HG02763 (cell line): Measurements from ENCODE around the gene AFG3L2.

ENCODE experiments used
- ATAC-seq: cut with Tn5 transposase; IDR thresholded peaks from one replicate; pipeline ENCODE4 v1.9.1; 2021; ENCODE audit warnings: mild to moderate bottlenecking, moderate library complexity; ENCODE audit not compliant: unreplicated experiment

The AFG3L2 gene

DNA sequence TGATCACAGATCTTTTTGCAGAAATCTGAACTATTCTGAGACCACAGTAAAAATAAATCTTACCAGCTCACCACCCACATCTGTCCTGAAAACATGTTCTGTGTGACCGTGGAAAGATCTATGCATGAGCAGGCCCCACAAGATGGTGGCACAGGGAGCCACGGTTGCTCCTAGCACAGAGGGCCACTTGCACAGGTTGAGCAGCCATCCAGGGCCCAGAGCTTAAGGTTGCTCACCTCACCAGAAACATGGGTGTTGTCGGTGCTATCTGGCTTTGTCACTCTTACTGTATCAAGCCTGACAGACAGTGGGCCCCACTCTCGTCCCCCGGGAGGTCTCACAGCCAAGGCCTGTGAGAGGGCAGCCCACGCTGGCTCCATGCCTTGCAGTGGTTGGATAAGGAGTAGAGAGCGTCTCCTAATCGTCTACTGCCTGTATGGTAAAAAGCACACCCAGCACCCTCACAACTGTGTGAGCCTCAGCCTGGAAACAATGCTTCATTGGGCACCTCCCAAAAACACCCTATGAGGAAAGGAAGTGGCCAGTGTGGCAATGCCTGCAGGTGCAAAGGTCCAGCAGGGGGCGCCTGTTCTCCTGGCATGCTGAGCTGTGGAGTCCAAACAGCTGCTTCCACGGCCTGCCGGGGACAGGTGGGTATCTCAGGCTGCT, 49.4 kb downstream of the AFG3L2 start:
- no peak for ATAC-seq

DNA sequence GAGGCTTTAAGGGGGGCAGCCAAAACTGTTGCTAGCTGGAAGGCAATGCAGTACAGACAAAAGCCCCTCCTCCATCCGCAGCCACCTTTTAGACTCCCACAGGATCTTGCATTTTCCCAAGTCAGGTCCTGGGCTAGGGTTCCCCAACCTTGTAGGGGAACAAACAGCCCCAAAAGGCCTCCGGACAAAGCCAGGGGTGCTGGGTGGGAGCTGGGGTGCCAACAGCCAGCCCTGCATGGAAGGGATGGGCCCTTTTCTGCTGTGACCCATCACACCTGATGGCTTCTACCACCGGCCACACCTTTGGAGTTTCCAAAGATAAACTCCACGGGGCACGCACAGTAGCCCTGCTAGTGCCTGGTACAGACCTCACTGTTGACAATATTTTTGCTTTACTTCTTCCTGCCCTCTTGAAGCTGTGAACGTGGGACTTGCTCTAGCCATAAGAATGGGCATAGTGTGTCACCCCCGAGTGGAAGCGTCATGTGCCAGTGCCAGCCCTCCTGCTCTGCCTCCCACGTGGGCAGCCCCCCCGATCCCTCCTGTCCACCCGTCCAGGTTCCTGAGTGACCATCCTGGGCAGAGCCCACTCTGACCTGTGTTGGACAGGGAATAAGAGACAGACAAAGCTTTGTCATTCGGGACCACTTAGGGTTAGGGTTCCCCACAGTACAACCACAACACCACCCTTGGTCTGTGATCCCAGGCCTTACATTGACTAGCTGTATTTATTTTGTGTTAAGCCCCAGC, 50.1 kb downstream of the AFG3L2 start:
- ATAC-seq, result no peak

DNA sequence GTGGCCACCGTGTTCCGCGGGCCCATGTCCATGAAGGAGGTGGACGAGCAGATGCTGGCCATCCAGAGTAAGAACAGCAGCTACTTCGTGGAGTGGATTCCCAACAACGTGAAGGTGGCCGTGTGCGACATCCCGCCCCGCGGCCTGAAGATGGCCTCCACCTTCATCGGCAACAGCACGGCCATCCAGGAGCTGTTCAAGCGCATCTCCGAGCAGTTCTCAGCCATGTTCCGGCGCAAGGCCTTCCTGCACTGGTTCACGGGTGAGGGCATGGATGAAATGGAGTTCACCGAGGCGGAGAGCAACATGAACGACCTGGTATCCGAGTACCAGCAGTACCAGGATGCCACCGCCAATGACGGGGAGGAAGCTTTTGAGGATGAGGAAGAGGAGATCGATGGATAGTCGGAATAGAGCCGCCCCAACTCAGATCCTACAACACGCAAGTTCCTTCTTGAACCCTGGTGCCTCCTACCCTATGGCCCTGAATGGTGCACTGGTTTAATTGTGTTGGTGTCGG, 51.2 kb downstream of the AFG3L2 start:
- ATAC-seq, result no peak

DNA sequence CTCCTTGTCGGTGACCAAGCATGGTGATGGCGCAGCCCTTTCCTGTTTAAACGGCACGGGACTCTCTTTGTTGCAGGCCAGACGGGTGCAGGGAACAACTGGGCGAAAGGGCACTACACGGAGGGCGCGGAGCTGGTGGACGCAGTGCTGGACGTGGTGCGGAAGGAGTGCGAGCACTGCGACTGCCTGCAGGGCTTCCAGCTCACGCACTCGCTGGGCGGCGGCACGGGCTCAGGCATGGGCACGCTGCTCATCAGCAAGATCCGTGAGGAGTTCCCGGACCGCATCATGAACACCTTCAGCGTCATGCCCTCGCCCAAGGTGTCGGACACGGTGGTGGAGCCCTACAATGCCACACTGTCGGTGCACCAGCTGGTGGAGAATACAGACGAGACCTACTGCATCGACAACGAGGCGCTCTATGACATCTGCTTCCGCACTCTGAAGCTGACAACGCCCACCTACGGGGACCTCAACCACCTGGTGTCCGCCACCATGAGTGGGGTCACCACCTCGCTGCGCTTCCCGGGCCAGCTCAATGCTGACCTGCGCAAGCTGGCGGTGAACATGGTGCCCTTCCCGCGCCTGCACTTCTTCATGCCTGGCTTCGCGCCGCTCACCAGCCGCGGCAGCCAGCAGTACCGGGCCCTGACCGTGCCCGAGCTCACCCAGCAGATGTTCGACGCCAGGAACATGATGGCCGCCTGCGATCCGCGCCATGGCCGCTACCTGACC, 51.9 kb downstream of the AFG3L2 start:
- no peak for ATAC-seq

DNA sequence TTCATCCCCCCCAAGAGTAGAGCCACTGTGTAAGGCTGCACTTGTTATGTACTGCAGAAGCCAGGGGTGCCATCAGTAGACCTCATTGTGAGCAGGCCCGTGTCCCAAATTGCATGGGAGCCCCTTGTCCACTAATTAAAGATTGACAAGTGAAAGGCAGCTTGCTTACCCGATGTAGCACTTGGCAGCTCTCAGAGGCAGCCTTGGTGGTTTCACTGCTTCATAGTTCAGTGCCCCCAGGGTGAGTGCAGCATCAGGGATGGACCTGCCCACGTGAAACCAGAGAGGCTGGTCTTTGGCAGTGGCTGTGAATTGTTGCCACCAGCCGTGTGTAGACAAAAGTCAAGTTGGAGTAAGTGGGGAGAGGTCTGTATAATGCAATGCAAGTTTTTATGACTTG, 55.7 kb downstream of the AFG3L2 start:
- ATAC-seq, result peak; percentile 73

DNA sequence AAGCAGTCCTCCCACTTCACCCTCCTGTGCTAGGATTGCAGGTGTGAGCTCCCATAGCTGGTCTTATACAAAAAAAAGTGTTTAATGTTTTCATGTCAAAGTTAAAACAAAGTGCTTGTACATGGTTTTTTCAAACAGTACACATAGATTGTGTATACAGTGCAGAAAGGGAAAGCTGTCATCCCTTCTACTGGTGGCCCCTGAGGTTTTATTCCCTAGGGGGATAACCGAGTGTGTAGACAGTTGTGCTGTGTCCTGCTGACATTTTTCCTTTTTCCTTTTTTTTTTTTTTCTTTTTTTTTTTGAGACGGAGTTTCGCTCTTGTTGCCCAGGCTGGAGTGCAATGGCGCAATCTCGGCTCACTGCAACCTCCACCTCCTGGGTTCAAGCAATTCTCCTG, 58.2 kb downstream of the AFG3L2 start:
- no peak for ATAC-seq

DNA sequence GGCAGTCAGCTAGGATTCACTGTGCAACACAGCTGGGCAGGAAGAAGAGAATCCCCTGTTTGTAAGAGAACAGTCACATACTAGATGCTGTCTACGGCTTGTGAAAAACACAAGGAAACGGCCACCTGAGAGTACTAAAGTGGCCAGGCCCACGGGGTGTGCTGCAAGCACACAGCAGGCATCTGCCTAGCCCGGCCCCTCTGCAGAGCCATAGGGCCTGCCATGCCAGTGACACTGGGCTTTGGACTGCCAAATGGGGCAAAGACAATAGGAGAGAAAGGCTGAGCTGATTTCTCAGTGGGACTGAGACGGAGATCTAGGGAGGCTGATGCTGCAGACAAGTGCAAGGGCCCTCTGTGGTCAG, 58.7 kb downstream of the AFG3L2 start:
- ATAC-seq, result no peak

DNA sequence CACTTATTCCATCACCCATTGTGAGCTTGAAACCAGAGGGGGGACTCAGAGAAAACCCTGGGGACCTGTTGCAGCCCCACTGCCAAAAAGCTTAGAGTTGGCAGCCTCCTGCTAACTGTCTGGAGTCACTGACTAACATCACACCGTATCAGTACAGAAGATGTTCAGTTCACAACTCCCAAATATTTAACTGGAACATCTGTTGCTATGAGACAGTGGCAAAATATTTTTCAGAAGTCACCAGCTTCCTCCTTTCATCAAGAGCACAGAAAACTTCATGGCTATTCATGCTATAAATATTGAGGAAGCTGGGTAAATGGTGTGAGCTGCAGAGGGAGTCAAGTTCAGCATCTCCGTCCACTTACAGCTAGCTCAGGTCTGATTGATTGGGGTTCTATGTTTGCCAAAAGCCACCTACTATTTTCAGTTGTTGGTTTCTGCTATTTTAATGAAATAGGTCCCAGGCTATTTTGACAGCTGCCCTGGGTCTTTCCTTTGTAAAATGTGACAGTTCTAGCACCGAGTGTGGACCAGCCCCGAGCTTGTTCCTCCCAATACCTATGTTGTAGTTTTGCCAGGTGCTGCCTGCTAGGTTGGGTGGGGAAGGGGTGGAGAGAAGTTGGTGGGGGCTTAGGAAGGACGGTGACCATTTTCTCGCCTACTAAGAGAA, 59.2 kb downstream of the AFG3L2 start:
- no peak for ATAC-seq

DNA sequence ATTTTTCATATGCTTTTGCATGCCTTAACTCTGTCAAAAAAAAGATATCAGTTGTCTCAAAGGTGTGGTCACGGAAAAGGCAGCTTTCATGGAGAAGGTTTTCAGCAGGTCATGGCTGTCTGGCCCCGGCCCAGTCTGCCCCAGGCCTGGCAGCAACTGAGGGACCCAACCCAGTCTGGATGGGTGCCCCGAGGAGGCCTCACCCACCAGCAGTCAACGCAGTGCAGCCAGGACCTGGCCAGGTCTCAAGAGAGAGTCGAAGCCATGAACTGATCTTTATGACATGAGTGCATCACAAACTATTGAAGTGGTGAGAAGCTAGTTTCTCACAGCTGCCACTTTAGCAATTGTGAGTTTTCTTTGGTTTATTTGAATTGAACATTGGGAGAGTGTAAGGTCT, 61.1 kb downstream of the AFG3L2 start:
- no peak for ATAC-seq

DNA sequence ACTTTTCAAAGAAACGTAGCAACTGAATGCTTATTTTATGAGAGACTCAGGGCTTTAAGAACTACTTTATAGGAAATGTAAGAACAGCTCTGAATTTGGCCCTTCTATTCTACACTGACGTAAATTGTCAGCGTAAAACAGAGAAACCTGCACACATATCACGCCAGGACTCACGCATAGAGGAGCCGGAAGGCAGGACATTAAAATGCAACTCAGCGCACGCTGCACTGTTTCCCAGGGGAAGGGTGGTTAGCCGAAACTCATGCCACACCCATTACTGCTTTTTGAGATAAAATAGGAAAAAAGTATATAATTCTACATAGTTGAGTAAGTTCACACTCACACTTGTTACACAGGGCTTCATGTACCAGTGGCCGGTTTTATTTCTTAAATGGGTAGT, 61.5 kb downstream of the AFG3L2 start:
- no peak for ATAC-seq

DNA sequence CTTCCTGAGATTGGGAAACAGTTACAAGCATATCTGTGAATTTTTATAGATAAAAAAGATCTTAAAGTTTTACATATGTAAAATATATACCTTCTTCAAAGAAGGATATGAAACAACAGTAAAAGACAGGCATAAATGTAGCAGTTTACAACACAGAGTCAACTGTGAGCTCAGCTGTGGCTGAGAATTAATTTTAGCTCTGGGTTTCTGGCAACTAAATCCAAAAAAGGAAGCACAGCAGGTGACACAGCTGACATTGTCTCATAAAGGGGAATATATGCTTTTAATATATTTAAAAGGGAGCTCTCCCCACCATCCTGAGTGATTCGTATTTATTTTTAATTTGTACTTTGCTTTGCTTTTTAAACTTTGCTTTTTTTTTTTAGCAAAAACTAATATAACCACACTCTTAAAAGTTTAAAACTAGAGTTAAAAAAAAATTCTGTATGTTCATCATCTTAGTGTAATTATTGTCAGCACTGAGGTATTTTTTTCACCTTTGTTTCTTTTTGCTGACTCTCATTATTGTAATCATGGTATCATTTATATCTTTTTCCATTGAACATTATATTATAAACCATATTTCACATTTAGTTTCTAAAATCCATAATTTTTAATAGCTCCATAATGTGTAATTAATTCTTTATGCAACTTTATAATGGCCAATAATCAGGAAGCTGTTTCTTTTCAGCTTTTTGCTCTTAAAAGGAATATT, 62.3 kb downstream of the AFG3L2 start:
- no peak for ATAC-seq

DNA sequence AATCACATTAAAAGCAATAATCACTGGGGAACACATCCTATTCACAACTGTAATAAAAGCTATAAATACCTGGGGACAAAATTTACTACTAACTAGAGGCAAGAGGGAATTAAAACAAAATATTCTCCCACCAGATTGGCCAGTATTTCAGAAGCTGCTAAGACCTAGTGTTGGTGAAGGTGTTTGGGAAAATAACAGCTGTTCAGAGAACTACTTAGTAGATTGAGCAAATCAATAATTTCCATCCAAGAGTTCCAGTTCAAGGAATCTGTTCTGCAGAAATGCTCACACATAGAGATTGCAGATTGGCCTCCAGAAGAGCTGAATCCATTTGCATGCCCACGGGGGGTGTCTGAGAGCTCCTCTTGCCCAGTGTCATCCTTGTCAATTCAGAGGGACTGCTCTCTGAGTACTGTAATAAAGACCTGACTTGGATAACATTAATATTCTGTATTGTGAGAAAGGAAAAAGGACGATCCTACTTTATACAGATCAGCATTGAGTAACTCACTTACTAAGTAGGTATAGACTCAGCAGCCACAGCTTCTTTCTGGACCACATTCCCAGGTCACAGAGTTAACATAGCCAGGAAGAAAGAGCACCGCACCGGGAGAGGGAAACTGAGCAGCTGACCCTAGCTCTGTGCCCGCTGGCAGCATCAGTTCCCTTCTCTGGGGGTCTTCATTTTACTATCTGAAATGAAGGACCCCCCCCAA, 63.3 kb downstream of the AFG3L2 start:
- no peak for ATAC-seq

DNA sequence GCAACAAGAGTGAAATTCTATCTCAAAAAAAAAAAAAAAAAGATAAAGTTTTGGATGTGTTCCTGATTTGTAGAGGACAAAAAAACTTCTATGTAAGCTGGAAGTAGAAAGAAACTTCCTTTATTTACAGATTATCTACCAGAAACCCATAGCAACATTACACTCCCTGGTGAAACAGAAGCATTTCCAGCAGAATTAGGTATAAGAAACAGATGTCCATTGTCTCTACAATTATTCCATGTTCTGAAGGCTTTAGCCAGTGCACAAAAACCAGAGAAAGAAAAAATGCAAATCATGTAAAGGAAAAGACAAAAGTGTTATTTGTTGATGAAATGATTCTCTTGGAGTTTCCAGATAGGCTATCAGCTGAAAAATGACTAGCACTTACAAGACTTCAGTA, 64.1 kb downstream of the AFG3L2 start:
- no peak for ATAC-seq

DNA sequence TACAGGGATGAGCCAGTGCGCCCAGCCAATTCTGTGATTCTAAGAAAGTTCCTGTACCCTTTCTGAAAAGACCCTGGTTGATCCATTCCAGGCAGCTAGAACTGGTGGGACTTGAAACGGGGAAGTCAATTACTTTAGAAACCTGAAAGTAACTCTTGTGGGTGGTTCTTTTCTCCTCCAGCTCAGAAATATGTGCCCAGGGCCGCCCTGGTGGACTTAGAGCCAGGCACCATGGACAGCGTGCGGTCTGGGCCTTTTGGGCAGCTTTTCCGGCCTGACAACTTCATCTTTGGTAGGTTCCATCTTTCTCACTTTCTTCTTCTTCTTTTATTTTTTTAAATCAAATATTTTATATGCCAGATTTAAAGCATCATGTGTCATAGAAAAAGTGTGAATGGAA, 66.3 kb downstream of the AFG3L2 start:
- ATAC-seq, result no peak

DNA sequence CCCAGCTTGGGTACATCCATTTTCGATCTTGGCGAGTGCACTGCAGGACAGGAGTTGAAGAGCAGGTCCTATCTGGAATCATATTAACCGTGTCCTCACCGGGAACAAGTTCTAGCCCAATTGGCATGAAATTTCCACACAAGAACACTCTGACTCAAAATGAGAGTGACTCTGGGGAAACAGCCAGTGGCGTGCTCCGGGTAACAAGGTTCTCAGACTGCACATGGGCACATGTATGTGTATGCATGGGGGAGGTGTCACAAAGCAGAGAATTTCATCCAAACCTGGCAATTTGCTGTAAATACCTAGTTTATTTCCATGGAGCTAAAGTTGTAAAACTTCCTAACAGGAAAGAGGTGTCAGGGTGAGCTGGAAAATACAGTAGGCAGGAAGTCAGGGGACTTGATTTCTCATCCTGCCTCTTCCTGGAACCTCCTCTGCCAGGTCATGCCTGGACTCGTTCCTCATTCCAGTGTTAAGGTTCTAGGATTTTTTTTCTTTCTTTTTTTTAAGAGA, 67.3 kb downstream of the AFG3L2 start:
- ATAC-seq, result no peak

DNA sequence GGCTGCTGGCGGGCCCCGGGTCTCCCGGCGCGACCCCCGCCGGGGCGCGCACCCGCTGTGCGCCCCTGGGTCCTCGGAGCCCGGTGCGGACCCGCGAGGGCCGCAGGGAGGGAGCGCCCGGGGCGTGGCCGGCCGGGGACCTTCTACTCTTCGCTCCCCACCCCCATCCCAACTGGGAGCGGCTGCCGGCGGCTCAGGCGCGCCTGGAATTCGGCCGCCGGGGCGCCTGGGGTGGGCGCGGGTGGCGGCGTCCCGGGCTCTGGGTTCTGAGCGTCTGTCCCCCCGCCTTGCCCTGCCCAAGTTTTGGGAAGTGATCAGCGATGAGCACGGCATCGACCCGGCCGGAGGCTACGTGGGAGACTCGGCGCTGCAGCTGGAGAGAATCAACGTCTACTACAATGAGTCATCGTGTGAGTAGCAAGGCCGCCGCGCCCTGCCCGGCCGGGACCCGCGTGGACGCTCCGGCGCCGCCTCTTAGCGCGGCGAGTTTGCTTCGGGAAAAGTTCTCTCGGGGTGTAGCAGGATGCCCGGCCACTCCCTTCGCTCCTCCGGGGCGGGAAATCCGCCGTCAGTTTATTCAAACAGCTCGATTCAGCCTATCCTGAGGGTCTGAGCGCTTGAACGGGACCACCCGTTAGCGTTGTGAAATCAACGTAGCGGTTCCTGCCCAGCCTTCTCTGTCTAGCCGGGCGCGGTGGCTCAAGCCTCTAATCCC, 68.5 kb downstream of the AFG3L2 start:
- peak; percentile 52 for ATAC-seq

DNA sequence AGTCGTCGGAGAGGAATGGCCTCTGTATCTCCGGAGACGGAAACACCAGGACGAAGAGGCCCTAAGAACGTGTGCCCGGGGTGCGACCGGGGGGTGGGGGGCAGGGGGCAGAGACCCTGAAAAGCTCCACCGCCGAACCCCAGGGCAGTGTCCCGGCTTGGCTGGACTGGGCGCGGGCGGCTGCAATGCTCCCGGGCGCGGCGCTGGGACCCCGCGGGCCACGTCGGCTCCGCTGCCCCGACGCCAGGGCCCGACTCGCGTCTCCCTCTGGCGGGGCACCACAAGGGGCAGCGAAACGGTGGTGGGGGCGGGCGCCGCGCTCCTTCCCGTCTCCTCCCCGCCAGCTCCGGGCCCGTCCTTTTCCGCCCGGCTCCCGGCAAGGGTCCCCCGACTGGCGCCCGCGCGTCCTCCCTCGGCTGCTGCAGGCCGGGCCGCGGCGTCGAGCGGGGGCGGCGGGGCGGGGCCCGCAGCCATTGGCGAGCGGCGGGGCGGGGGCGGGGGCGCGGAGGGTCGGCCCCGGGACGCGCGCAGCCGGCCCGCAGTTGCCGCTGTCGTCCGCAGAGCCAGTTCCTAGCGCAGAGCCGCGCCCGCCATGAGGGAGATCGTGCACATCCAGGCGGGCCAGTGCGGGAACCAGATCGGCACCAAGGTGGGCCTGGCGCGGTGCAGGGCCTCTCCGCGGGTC, 69.2 kb downstream of the AFG3L2 start, which contains the start of gene TUBB6:
Gene TUBB6 (plus strand): TSS at position 541 of the 685 bp plus-strand sequence. CDS start 52 bp downstream, at position 593.
- peak; percentile 49 for ATAC-seq
